ENCODE measurements around the gene CRAMP1. TPM values are rescaled to one million over a fixed set of nuclear protein-coding genes. Genes with fewer than 3 reads are reported as not detected.

CRAMP1 gene
- total RNA-seq, 1 experiment from 2014 or later, result 22.9 TPM

DNA sequence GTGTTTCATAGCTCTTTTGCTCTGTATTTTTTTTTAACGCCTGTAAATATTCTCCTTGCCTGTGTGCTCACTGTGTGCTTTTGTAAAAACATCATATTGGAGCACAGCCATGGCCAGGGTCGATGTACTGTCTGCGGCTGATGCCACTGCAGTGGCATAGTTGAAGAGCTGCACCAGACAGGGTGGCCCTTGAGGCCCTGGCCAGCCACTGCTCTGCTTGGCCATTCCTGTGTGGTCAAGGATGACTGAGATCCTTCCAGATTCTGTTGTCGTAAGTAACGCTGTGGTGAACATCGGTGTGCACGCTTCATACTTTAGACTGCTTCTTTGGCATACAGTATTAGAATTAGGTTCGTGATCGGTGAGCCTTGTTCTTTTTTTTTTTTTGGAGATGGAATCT lies 14.6 kb downstream of the CRAMP1 start:
- Histone ChIP-seq H3K9me3 (ENCODE audit: control insufficient read depth in 1 of 2, insufficient read depth in 1 of 2, low read depth in 1 of 2, low read length in 2 of 2) (no peaks in the 10 kb centered on the region), H2AFZ (ENCODE audit: low read depth, low read length, poor library complexity, severe bottlenecking) (no peak overlapping the region), H4K20me1 (ENCODE audit: insufficient read depth) (no peaks in the 10 kb centered on the region), H3K36me3 (ENCODE audit: control insufficient read depth in 1 of 2, insufficient read depth in 2 of 2, low read length in 2 of 2) (peaks cover 4 to 17% of the 10 kb centered on the region in 2 experiments; a peak in 3 of 4 replicates), H3K27me3 (ENCODE audit: insufficient read depth, low read length) (no peaks in the 10 kb centered on the region), H3K9ac (ENCODE audit: low read length) (no peak overlapping the region), H3K9me2 (ENCODE audit: insufficient read depth) (no peaks in the 10 kb centered on the region), H3K27ac (ENCODE audit: low read depth, low read length) (no peak overlapping the region), H3K4me2 (ENCODE audit: low read length) (no peak overlapping the region), H3K79me2 (ENCODE audit: insufficient read depth, low read length) (peaks cover 88% of the 10 kb centered on the region), H3K4me1 (ENCODE audit: control insufficient read depth in 1 of 2, insufficient read depth in 2 of 2, low read length in 2 of 2) (no peaks in the 10 kb centered on the region), H3K4me3 (replicated peaks in 1 of 2; ENCODE audit: low read depth in 1 of 2, low read length in 2 of 2) (no peak overlapping the region)
- ChIA-PET CTCF (no interaction called here), RAD21 (ENCODE audit: low non-redundant PET in 1 of 2, low total read pairs in 2 of 2, uncharacterized antibody in 2 of 2, unreplicated experiment in 2 of 2) (no interaction called here), POLR2A (no interaction called here)
- DNase-seq (ENCODE audit: low read depth, low spot score) (no peak), ATAC-seq (no peak)
- BruUV-seq (replicated peaks), result no TSS peak
- no peak for TF ChIP-seq EGR1 (IDR thresholded peaks at IDR 0.05; ENCODE audit: low read depth)
- TF ChIP-seq POLR2AphosphoS5 (IDR thresholded peaks at IDR 0.05; ENCODE audit: low read depth, low read length), result no peak
- intact Hi-C loops (cut with micrococcal nuclease), result no loop called here

DNA sequence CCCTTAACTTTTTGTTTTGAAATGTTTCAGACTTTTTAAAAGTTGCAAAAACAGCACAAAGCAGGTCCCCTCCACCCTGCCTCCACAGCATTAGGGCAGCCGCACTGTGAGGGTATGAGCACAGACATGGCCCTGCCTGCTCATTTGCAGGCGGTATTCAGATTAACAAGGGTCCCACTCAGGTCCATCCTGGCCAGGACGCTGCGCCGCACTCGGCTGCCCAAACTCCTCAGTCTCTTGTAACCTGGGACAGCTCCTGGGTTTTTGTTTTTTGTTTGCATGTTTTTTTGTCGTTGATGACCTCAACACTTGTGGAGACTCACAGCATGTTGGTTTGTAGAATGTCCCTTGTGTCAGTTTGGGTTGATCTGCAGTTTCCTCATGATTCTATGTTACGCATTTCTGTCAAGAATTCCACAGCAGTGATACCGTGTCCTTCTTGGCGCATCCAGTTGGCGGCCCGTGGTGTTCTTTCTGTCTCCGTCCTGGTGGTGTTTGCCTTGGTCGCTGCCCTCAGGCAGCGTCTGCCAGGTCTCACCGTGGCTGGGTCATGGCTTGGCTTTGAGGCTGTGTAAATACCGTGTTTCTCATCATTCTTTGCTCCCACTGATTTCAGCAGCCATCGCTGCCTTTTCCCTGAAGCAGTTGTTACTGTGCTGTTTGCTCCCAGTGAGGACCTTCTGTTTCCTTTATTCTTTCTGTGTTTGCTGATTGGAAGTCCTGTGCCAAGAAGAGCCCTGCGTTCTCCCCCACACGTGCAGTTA lies 18.5 kb downstream of the CRAMP1 start:
- intact Hi-C loops (cut with micrococcal nuclease), result no loop called here
- Histone ChIP-seq H3K9me2 (ENCODE audit: insufficient read depth) (no peaks in the 10 kb centered on the region), H3K36me3 (ENCODE audit: control insufficient read depth in 1 of 2, insufficient read depth in 2 of 2, low read length in 2 of 2) (peaks cover 15 to 33% of the 10 kb centered on the region in 2 experiments), H3K4me2 (ENCODE audit: low read length) (no peak overlapping the region), H3K9me3 (ENCODE audit: control insufficient read depth in 1 of 2, insufficient read depth in 1 of 2, low read depth in 1 of 2, low read length in 2 of 2) (no peaks in the 10 kb centered on the region), H2AFZ (ENCODE audit: low read depth, low read length, poor library complexity, severe bottlenecking) (no peak overlapping the region), H3K27me3 (ENCODE audit: insufficient read depth, low read length) (no peaks in the 10 kb centered on the region), H3K79me2 (ENCODE audit: insufficient read depth, low read length) (peaks cover 72% of the 10 kb centered on the region), H3K4me3 (replicated peaks in 1 of 2; ENCODE audit: low read depth in 1 of 2, low read length in 2 of 2) (no peak overlapping the region), H4K20me1 (ENCODE audit: insufficient read depth) (no peaks in the 10 kb centered on the region), H3K27ac (ENCODE audit: low read depth, low read length) (no peak overlapping the region), H3K9ac (ENCODE audit: low read length) (no peak overlapping the region), H3K4me1 (ENCODE audit: control insufficient read depth in 1 of 2, insufficient read depth in 2 of 2, low read length in 2 of 2) (no peaks in the 10 kb centered on the region)
- no peak for DNase-seq (ENCODE audit: low read depth, low spot score)
- CTCF ChIA-PET, result no interaction called here
- RAD21 ChIA-PET (ENCODE audit: low non-redundant PET in 1 of 2, low total read pairs in 2 of 2, uncharacterized antibody in 2 of 2, unreplicated experiment in 2 of 2), result no interaction called here
- BruUV-seq (replicated peaks), result no TSS peak
- ATAC-seq, result no peak
- POLR2A ChIA-PET, result no interaction called here
- TF ChIP-seq, protein P1, sequence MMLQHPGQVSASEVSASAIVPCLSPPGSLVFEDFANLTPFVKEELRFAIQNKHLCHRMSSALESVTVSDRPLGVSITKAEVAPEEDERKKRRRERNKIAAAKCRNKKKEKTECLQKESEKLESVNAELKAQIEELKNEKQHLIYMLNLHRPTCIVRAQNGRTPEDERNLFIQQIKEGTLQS (IDR thresholded peaks at IDR 0.05), result no peak
- TF ChIP-seq ZNF274 (IDR thresholded peaks at IDR 0.05; ENCODE audit: low read depth, low read length) (no peak), POLR2A (IDR thresholded peaks at IDR 0.05; ENCODE audit: borderline replicate concordance, extremely low read depth, insufficient read depth, insufficient read length) (no peak), EZH2phosphoT487 (IDR thresholded peaks at IDR 0.05; ENCODE audit: borderline replicate concordance) (no peak), SIN3A (IDR thresholded peaks at IDR 0.05; ENCODE audit: low read depth) (no peak), ELF1 (IDR thresholded peaks at IDR 0.05; ENCODE audit: borderline replicate concordance, low read depth) (no peak), YY1 (IDR thresholded peaks at IDR 0.05; ENCODE audit: extremely low read depth, insufficient replicate concordance, low read depth, low read length) (no peak), ZFX (IDR thresholded peaks at IDR 0.05) (no peak), EZH2 (IDR thresholded peaks at IDR 0.05) (no peak), RAD21 (IDR thresholded peaks at IDR 0.05; ENCODE audit: low read depth) (no peak)
- TF ChIP-seq, protein P2, sequence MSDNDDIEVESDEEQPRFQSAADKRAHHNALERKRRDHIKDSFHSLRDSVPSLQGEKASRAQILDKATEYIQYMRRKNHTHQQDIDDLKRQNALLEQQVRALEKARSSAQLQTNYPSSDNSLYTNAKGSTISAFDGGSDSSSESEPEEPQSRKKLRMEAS (IDR thresholded peaks at IDR 0.05), result no peak
- TF ChIP-seq, protein P3, sequence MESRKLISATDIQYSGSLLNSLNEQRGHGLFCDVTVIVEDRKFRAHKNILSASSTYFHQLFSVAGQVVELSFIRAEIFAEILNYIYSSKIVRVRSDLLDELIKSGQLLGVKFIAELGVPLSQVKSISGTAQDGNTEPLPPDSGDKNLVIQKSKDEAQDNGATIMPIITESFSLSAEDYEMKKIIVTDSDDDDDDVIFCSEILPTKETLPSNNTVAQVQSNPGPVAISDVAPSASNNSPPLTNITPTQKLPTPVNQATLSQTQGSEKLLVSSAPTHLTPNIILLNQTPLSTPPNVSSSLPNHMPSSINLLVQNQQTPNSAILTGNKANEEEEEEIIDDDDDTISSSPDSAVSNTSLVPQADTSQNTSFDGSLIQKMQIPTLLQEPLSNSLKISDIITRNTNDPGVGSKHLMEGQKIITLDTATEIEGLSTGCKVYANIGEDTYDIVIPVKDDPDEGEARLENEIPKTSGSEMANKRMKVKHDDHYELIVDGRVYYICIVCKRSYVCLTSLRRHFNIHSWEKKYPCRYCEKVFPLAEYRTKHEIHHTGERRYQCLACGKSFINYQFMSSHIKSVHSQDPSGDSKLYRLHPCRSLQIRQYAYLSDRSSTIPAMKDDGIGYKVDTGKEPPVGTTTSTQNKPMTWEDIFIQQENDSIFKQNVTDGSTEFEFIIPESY (IDR thresholded peaks at IDR 0.05; ENCODE audit: extremely low read depth, insufficient replicate concordance, low read length), result no peak
- TF ChIP-seq, protein P4, sequence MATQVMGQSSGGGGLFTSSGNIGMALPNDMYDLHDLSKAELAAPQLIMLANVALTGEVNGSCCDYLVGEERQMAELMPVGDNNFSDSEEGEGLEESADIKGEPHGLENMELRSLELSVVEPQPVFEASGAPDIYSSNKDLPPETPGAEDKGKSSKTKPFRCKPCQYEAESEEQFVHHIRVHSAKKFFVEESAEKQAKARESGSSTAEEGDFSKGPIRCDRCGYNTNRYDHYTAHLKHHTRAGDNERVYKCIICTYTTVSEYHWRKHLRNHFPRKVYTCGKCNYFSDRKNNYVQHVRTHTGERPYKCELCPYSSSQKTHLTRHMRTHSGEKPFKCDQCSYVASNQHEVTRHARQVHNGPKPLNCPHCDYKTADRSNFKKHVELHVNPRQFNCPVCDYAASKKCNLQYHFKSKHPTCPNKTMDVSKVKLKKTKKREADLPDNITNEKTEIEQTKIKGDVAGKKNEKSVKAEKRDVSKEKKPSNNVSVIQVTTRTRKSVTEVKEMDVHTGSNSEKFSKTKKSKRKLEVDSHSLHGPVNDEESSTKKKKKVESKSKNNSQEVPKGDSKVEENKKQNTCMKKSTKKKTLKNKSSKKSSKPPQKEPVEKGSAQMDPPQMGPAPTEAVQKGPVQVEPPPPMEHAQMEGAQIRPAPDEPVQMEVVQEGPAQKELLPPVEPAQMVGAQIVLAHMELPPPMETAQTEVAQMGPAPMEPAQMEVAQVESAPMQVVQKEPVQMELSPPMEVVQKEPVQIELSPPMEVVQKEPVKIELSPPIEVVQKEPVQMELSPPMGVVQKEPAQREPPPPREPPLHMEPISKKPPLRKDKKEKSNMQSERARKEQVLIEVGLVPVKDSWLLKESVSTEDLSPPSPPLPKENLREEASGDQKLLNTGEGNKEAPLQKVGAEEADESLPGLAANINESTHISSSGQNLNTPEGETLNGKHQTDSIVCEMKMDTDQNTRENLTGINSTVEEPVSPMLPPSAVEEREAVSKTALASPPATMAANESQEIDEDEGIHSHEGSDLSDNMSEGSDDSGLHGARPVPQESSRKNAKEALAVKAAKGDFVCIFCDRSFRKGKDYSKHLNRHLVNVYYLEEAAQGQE (IDR thresholded peaks at IDR 0.05; ENCODE audit: low read depth), result no peak
